HEK293 (cell line): ENCODE results near the gene SCTR.

Experiments used
- CTCF ChIA-PET: fragments of 350-600 bp; formaldehyde crosslinking; extraction: SDS; loops from one replicate; lab custom pipeline; 2021; ENCODE audit warnings: antibody characterized with exemption; lab: Yijun Ruan, JAX
- POLR2A ChIA-PET: fragments of 300-600 bp; formaldehyde crosslinking; extraction: SDS; loops from one replicate; lab custom pipeline; 2020; ENCODE audit warnings: antibody characterized with exemption, inconsistent platforms; lab: Yijun Ruan, JAX
- H3K27ac ChIP-seq: fragments of 200-500 bp; sonication (Bioruptor generic); 2 replicates; pipeline ENCODE4 v1.5.1; 2014; ENCODE audit warnings: low read depth, low read length, control low read depth, inconsistent platforms; ENCODE audit errors: extremely low read depth
- H3K36me3 ChIP-seq, 2 experiments: fragments of 200-500 bp in 1 of 2; sonication (Bioruptor generic) in 1 of 2; 1 replicate in 1 of 2; 2 replicates in 1 of 2; pipeline ENCODE4 v1.5.1; 2014 to 2017; ENCODE audit warnings: inconsistent platforms in 2 of 2, low read length in 2 of 2; ENCODE audit not compliant: control insufficient read depth in 2 of 2, insufficient read depth in 1 of 2
- H3K4me1 ChIP-seq: fragments of 200-500 bp; sonication (Bioruptor generic); 2 replicates; pipeline ENCODE4 v1.5.1; 2014; ENCODE audit warnings: mild to moderate bottlenecking, low read length, inconsistent platforms; ENCODE audit not compliant: control insufficient read depth, insufficient read depth
- H3K4me3 ChIP-seq: 2 replicates; pipeline ENCODE4 v1.5.1; 2011; ENCODE audit warnings: low read depth, mild to moderate bottlenecking, control low read depth, low read length, moderate library complexity
- H3K9me3 ChIP-seq: fragments of 200-500 bp; sonication (Bioruptor generic); 2 replicates; pipeline ENCODE4 v1.5.1; 2014; ENCODE audit warnings: low read depth, low read length, inconsistent platforms; ENCODE audit not compliant: control insufficient read depth, insufficient read depth
- KLF1 ChIP-seq: fragments of 450-650 bp; formaldehyde crosslinking; IDR thresholded peaks from 2 replicates; pipeline ENCODE4 v1.5.1; 2016; ENCODE audit warnings: missing biosample characterization, missing genetic modification characterization
- KLF17 ChIP-seq: fragments of 450-650 bp; formaldehyde crosslinking; IDR thresholded peaks from 2 replicates; pipeline ENCODE4 v1.5.1; 2016; ENCODE audit warnings: missing biosample characterization, missing genetic modification characterization
- KLF9 ChIP-seq: fragments of 450-650 bp; formaldehyde crosslinking; IDR thresholded peaks from 2 replicates; pipeline ENCODE4 v1.5.1; 2016; ENCODE audit warnings: missing biosample characterization, missing genetic modification characterization, low read depth
- PRDM2 ChIP-seq: fragments of 450-650 bp; formaldehyde crosslinking; IDR thresholded peaks from 2 replicates; pipeline ENCODE4 v1.5.1; 2016; ENCODE audit warnings: missing biosample characterization, missing genetic modification characterization, borderline replicate concordance
- PRDM6 ChIP-seq: fragments of 450-650 bp; formaldehyde crosslinking; IDR thresholded peaks from 2 replicates; pipeline ENCODE4 v1.5.1; 2017; ENCODE audit warnings: missing biosample characterization, missing genetic modification characterization
- ZBTB1 ChIP-seq: fragments of 450-650 bp; formaldehyde crosslinking; IDR thresholded peaks from 2 replicates; pipeline ENCODE4 v1.5.1; 2016; ENCODE audit warnings: missing biosample characterization, missing genetic modification characterization
- ZBTB20 ChIP-seq: fragments of 450-650 bp; formaldehyde crosslinking; IDR thresholded peaks from 2 replicates; pipeline ENCODE4 v1.5.1; 2016; ENCODE audit warnings: missing biosample characterization, missing genetic modification characterization
- ZFHX2 ChIP-seq: fragments of 450-650 bp; formaldehyde crosslinking; conservative IDR thresholded peaks from 2 replicates; pipeline ENCODE4 v1.5.1; 2016; ENCODE audit warnings: missing biosample characterization, missing genetic modification characterization
- ZNF132 ChIP-seq: fragments of 450-650 bp; formaldehyde crosslinking; IDR thresholded peaks from 2 replicates; pipeline ENCODE4 v1.5.1; 2017; ENCODE audit warnings: missing biosample characterization, missing genetic modification characterization, borderline replicate concordance
- ZNF140 ChIP-seq: fragments of 450-650 bp; formaldehyde crosslinking; IDR thresholded peaks from 2 replicates; pipeline ENCODE4 v1.5.1; 2016; ENCODE audit warnings: missing biosample characterization, missing genetic modification characterization
- ZNF146 ChIP-seq: fragments of 450-650 bp; formaldehyde crosslinking; IDR thresholded peaks from 2 replicates; pipeline ENCODE4 v1.5.1; 2016; ENCODE audit warnings: missing biosample characterization, missing genetic modification characterization
- ZNF184 ChIP-seq: fragments of 450-650 bp; IDR thresholded peaks from 2 replicates; pipeline ENCODE4 v1.5.1; 2018; ENCODE audit warnings: missing biosample characterization, mild to moderate bottlenecking, missing genetic modification characterization
- ZNF214 ChIP-seq: fragments of 450-650 bp; formaldehyde crosslinking; IDR thresholded peaks from 2 replicates; pipeline ENCODE4 v1.5.1; 2017; ENCODE audit warnings: missing biosample characterization, mild to moderate bottlenecking, missing genetic modification characterization, borderline replicate concordance
- ZNF292 ChIP-seq: fragments of 450-650 bp; formaldehyde crosslinking; IDR thresholded peaks from 2 replicates; pipeline ENCODE4 v1.5.1; 2016; ENCODE audit warnings: low read depth, missing biosample characterization, missing genetic modification characterization, borderline replicate concordance
- ZNF366 ChIP-seq: fragments of 450-650 bp; formaldehyde crosslinking; conservative IDR thresholded peaks from 2 replicates; pipeline ENCODE4 v1.5.1; 2016; ENCODE audit warnings: missing biosample characterization, missing genetic modification characterization
- ZNF398 ChIP-seq: fragments of 450-650 bp; formaldehyde crosslinking; IDR thresholded peaks from 2 replicates; pipeline ENCODE4 v1.5.1; 2017; ENCODE audit warnings: missing biosample characterization, missing genetic modification characterization
- ZNF600 ChIP-seq: fragments of 450-650 bp; formaldehyde crosslinking; IDR thresholded peaks from 2 replicates; pipeline ENCODE4 v1.5.1; 2016; ENCODE audit warnings: missing biosample characterization, missing genetic modification characterization
- ZNF830 ChIP-seq: fragments of 450-650 bp; IDR thresholded peaks from 2 replicates; pipeline ENCODE4 v1.5.0; 2018; ENCODE audit warnings: missing biosample characterization, missing genetic modification characterization, low read depth, mild to moderate bottlenecking, moderate library complexity

Gene SCTR

GRCh38 chr2:119441376-119442225, 82.7 kb downstream of the SCTR start (continued):
- TF ChIP-seq PRDM2, result no peak
- no peak for TF ChIP-seq ZNF132

GRCh38 chr2:119440873-119441272, 83.4 kb downstream of the SCTR start:
- Histone ChIP-seq H3K4me1 (no peaks in the 10 kb centered on the region), H3K9me3 (no peaks in the 10 kb centered on the region), H3K27ac (no peak overlapping the region), H3K36me3 (peaks cover 0 to 6% of the 10 kb centered on the region in 2 experiments; a peak in 1 of 3 replicates), H3K4me3 (no peak overlapping the region)
- ChIA-PET CTCF (interaction anchor here (1.5 kb wide), 1 partner anchor 35 kb away, joined by 7 read pairs; no protein-coding TSS in a partner anchor), POLR2A (interaction anchor here (1.3 kb wide), 1 partner anchor 9 kb away, joined by 4 read pairs; the partner anchor contains the start of gene TMEM37)
- TF ChIP-seq ZNF292 (tag by site-specific recombination) (no peak), KLF9 (tag by site-specific recombination) (no peak), ZNF600 (tag by site-specific recombination) (no peak), ZFHX2 (no peak), ZBTB20 (tag by site-specific recombination) (no peak), ZNF146 (no peak), ZNF140 (tag by site-specific recombination) (no peak)

- H3K4me3 ChIP-seq, result no peak overlapping the region
- H3K4me1 ChIP-seq, result no peaks in the 10 kb centered on the region
- H3K36me3 ChIP-seq, result peaks cover 0 to 6% of the 10 kb centered on the region in 2 experiments; a peak in 1 of 3 replicates
- CTCF ChIA-PET, result interaction anchor here (0.8 to 1.5 kb wide), 2 partner anchors 21 to 36 kb away, joined by 5 to 7 read pairs; no protein-coding TSS in a partner anchor
- POLR2A ChIA-PET, result interaction anchor here (1.3 kb wide), 1 partner anchor 9 kb away, joined by 4 read pairs; the partner anchor contains the start of gene TMEM37
- no peaks in the 10 kb centered on the region for H3K9me3 ChIP-seq
- TF ChIP-seq ZNF184 (no peak), ZBTB1 (no peak), ZNF830 (tag by site-specific recombination) (no peak), ZNF214 (tag by site-specific recombination) (no peak), ZNF140 (tag by site-specific recombination) (no peak), ZNF366 (no peak), KLF17 (tag by site-specific recombination) (no peak), ZNF398 (no peak), PRDM6 (tag by site-specific recombination) (no peak), KLF1 (no peak)
- TF ChIP-seq, all 188 proteins: peak for 0
- no peak overlapping the region for H3K27ac ChIP-seq
Measured at GRCh38 chr2:119440501-119440870, 83.8 kb downstream of the SCTR start.
